Medulla oblongata (tissue), 1 donor: ENCODE results near the gene TMEM87B.
A peak's percentile ranks its signal among the peaks of the same experiment; 100 is the strongest.
"Not testable (repeated sequence)": the region's sequence is repeated elsewhere in the genome, so short reads cannot be mapped to it uniquely, and the experiment has no call there.

Experiments
- DNase-seq: peaks from one replicate; pipeline ENCODE4 v3.0.0-alpha.2; 2015; ENCODE audit errors: extremely low spot score

Gene TMEM87B

DNA sequence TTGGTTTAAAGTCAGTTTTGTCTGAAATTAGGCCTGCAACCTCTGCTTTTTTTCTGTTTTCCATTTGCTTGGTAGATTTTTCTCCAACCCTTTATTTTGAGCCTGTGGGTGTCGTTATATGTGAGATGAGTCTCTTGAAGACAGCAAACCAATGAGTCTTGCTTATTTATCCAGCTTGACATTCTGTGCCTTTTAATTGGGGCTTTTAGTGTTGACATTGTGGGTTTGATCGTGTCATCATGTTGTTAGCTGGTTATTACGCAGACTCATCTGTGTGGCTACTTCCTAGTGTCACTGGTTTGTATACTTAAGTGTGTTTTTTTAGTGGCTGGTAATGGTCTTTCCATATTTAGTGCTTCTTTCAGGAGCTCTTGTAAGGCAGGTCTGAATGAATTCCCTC, 18.8 kb downstream of the TMEM87B start:
- no peak for DNase-seq

DNA sequence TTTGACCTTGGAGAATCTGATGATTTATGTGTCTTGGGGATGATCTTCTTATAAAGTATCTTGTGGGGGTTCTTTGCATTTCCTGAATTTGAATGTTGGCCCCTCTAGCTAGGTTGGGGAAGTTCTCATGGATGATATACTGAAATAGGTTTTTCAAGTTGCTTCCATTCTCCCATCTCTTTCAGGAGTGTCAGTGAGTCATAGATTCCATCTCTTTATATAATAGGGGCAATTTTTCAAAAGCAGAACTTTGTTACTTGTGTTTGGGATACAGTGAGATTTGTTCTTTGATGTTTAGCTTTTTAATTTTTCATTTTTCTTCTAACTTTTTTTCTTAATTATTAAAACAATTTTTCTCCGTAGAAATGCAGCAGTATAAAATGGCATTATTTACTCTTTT, 19.4 kb downstream of the TMEM87B start:
- no peak for DNase-seq

DNA sequence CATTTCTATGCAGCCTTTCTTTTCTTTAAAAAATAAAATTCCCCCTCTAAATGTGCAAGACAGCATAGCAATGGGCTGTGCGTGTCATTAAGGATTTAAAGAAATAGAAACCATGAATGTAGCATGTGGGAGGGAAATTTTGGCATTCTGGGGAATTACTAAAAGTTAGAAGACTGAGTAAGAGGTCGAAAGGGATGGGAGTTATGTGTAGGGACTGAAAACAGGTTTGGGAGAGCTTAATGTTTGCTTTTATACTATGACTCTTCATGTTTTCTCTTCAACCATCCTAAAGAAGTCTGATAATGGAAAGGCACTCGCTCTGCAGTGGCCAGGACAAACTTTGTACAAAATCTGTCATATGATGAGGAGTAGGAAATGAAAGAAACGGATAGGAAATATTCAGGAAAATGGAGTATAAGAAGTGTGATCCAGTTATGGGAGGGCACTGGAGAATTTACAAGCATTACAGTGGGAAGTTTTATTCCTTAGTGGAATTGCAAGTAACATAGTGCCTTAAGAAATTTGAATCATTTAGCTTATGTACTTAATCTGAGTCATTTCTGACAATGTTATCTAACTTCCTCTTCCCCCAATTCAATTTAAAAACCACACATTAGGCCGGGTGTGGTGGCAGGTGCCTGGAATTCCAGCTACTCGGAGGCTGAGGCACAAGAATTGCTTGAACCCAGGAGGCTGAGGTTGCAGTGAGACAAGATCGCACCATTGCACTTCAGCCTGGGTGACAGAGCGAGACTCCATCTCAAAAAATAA, 20.6 kb downstream of the TMEM87B start:
- no peak for DNase-seq

DNA sequence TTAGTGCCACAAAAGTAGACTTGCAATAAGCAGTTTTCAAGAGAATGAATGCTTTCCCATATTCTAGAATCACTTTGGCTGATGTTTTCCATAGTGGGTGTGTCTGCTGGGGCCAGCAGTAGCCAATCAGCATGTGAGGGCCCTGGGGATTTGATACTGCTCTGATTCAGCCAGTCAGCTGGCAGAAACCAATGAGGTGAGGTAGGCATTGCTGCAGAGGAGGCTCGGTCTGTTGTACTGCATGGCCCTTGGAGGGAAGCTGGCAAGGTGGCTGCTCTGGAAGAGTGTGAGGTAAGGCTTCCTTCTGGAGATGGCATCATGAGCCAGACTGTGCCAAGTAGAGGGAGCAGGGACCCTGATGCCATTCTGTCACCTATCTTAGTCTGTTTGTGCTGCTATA, 22.7 kb downstream of the TMEM87B start:
- DNase-seq, result no peak

DNA sequence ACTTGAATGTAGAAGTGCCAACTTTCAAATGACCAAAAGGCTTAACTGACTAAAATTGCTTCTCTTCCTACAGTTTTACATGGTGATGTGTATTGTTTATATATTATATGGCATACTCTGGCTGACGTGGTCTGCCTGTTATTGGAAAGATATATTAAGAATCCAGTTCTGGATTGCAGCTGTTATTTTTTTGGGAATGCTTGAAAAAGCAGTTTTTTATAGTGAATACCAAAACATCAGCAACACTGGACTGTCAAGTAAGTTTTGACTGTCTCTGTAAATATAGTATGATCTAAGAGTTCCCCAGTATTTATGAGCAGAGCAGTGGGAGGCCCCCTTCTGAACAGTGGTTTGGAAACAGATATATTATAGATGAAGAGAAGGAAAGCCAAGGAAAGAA, 26.2 kb downstream of the TMEM87B start:
- no peak for DNase-seq

DNA sequence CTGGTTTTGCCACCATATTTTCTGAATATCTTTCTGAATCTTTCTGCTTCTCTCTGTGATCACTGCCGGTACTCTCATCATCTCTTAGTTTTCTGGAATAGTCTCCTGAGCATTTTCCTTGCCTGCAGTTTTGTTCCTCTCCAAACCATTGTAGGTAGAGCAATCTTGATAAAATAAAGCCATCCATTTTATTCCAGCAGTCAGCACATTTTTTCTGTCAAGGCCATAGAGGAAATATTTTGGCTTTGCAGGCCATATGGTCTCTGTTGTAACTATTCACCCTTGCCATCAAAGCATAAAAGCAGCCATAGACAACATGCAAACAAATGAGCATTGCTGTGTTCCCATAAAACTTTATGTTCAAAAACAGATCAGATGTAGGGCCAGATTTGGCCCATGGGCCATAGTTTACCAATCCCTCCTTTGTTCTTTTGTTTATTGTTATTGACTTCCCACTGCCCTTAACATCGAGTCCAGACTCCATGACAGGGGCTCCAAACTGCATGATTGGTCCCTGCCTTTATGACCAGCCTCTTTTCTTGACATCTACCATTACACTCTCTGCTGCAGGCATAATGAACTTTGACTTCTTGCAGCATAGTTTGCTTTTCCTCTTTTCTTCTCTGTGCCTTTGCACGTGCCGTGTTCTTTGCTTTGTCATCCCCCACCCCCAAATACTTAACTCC, 29.8 kb downstream of the TMEM87B start:
- DNase-seq, result no peak

DNA sequence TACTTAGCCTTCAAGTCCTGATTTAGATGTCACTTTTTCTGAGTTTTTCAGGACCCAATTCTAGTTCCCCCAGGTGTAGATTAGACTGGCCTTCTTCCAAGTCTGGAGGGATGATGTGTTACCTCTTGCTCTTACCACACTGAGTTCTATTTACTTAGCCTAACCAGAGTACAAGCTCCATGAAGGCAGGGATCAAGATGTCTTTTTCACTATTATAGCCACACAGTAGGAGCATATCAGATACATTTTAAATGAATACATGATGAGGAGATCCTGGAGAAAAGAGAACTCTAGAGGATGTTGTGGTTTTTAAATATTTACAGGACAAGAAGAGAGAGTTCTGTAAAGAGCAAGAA, 30.3 kb downstream of the TMEM87B start:
- DNase-seq, result no peak

DNA sequence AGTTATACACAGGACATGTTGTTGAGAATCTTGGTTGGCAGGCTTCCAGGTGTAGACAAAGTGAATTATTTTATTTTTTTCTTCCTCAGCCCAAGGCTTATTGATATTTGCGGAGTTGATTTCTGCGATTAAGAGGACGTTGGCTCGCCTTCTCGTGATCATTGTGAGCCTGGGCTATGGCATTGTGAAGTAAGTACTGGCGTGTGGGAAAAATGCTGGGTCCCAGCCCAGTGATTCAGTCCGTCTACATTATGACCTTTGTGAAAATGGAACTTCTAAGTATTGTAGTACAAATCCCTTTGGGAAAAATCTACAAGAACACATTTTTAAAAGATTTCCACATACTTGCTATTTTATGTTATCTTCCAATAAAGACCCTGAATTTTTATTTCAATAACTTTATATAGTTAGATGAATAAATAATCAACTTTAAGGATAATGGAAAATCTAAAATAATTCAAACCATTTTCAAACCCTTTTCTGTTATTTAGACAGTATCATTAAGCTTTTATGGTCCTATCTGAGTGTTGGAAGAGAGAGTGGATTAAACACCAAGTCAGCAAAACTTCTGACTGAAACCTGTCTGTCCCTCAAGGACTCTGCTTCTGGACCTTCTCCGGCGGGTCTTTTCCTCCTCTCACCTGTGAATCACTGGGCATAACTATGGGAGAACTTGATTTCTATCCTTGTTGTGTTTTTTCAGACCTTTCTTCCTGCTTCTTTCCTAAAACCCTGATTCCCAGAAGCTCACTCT, 31.0 kb downstream of the TMEM87B start:
- no peak for DNase-seq

DNA sequence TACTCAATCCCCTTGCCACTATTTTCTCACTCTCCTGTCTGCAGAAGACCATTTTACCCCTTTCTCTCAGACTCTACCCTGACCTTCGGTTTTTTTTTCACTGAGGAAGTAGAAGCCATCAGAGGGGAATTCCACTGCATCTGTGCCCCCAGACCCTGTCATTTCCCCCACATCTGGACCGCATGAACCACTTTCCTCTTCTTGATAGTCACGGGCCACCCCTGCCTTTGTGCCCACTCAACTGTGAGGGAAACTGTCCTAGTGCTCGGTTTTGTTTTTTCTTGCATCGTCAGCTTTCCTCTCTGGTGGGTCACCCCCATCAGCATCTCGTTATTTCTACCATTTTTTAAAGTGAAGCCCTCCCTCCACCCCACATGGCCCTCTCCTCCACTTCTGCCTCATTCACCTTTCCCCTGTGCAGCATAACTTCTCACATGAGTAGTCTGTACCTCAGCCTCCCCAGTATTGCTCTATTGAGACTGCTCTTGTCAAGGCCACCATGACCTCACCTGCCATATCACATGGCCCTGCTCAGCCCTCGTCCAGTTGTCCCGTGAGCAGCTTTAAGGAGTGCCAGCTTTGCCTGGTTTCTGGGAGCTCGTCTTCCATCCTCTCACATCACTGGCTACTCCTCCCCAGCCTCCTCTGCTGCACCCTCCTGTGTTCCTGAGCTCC, 32.4 kb downstream of the TMEM87B start:
- no peak for DNase-seq

DNA sequence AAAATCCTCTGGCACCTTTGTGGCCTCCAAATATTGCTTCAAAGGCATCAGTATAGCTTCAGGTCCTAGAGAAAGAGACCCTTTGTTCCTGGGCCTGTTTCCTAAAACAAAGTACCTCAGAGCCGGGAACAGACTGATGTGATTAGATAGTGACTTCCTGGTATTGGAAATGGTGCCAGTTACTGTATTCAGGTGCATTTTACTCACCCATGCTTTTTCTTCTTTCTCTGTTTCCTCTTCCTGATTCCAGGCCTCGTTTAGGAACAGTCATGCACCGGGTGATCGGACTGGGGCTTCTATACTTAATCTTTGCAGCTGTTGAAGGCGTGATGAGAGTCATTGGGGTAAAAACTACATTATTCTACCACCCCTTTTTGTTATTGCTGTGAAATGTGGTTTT, 34.3 kb downstream of the TMEM87B start:
- DNase-seq, result no peak

DNA sequence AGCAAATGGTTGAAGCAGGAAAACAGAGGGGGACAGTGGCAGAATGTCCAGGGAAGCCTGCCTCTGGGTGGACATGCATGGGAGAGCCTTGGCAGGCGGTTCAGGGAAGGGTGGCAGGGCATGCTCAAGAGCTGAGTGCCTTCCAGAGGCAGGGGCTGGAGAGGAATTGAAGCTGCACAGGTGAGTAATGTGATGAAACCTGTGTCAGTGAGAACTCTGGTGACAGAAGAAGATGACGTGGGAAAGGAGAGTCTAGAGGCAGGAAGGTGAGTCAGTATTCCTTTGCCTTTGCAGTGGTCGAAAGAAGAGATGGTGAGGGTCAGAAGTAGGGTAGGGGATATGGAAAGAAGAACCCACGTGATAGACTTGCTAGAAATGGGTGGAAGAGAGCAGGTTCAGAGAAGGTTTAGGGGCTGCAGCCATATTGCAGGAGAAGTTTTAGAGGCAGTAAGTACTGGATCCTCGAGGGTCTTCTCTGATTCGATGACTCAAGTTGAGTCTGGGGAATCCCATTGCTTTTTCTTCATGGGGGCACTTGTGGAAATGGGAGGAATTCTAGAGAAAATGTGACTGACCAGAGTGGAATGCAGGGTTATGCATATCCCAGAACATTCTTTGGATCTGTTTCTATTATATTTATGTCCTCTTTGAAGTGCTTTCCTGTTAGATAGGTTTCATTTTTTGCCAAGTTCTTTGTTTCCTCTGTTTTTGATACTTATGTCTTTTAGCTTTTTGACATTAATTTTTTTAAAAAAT, 37.4 kb downstream of the TMEM87B start:
- no peak for DNase-seq

DNA sequence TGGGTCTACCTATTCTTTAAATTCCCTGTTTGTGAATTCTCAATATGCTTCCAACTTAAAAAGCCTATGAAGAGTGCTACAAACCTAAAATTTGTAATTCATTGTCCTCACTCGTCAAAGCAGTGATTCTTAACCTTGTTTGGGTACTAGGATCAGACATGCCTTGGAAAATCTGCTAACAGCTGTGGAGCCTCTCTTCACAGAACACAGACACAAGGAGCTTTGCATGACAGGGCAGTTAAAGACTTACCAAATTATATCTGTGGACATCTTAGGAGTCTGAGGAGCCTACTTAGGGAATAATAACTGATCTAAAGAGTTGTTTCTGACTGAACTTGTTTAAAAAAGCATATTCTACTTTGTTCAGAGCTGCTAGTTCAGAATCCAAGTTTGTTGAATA, 38.1 kb downstream of the TMEM87B start:
- DNase-seq, result no peak

DNA sequence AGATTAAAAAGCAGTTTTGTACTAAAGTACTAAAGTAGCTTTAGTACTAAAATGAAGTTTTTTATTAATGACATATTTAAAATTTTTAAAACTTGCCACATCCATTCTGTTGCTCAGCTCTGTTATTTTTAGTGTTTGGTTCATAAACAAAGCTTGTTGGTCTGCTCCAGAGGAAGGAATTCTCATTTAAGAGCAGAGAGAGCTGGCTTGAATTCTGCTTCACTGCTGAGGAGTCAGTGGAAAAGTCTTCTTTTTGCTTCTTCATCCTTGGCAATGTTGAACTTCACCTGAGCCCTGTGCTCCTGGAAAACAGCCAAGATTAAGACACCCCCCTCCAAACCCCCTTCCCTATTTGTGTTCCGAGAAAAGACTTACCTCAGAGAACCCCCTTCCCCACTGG, 40.6 kb downstream of the TMEM87B start:
- no peak for DNase-seq

DNA sequence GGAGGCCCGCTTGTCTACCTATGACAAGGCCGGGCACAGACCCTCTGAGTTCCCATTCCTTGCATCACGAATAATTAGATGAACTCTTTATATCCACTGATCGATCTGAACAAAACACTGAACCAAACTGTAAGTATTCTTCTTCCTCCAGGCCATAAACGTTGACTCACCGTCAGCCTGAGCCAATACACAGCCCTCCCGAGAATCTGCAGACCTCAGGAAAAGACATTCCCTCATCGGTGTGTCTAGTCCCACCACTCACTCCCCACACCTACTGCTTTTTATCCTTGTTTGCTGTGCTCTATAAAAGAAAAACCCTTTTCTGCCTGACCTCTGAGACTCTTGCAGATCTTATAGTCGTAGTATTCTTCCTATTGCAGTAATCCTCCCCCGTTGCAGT, 41.0 kb downstream of the TMEM87B start:
- no peak for DNase-seq

DNA sequence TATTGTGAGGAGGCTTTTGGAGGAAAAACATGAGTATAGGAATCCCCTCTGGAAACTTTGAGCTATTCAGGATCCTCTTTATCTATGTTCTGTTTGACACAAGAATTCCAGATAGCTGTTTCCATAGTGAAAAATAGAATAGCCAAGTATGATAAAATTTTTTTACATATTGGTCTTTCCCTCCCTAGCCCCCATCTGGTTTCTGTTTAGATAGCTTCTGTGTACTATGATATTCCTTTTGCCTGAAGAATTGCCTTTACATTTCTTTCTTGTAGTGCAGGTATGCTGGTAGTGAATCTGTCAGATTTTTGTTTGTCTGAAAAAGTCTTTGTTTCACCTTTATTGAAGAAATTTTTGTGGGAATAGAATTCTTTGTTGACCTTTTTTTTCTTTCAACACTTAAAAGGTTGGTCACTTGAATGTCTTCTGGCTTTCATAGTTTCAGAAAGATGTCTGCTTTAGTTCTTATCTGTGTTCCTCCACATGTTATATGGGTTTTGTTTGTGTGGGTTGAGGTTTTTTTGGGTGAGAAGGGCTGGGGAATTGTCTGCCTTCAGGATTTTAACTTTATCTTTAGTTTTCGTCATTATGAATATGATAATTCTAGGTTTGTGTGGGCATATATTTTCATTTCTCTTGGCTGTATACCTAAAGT, 53.2 kb downstream of the TMEM87B start:
- DNase-seq, result no peak

DNA sequence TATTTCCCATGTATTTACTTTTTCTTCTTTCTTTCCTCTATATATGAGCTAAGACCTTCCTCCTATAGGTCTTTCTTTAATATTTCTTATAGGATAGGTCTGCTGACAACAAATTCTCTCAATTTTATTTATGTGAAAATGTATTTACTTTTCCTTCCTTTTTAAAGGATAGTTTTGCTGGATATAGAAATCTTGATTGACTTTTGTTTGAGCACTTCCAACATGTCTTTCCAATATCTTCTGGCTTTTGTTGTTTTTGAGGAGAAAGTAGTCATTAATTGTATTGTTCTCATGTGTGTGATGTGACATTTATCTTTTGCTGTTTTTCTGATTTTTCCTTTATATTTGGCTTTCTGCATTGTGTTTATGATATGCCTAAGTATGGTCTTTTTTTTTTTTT, 54.2 kb downstream of the TMEM87B start:
- no peak for DNase-seq

DNA sequence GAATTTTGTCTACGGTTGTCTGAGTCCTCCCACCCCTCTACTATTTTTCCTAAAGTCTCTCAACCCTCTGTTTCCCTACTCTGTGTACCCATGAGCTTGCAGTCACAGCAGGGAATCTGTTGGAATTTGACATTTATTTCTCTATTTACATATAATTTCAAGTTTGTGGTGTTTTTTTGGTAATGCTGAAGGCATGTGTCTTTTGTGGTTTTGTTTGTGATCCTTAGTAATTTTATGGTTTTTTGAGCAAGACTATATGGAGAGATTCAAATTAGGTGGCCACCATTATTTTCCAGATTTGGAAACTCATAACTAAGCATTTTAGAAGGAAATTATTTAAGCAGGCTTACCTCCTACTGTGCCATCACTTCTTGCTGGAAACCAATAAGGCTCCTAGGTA, 55.9 kb downstream of the TMEM87B start:
- no peak for DNase-seq

DNA sequence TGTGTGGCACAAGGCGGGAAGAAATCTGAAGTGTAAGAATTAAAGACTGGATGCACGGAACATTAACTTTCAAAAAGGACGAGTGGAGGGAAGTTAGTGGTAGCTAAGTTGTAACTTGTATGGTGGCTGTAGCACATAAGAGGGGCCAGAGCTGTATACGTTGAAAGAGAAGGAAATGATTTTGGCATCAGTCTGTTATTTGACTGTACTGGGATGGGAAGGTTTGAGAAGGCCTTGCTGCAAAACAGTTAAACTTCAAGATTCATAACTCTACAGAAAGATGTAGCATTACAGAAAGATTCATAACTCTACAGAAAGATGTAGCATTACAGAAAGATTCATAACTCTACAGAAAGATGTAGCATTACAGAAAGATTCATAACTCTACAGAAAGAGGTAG, 58.3 kb downstream of the TMEM87B start:
- DNase-seq, result not testable (repeated sequence)

DNA sequence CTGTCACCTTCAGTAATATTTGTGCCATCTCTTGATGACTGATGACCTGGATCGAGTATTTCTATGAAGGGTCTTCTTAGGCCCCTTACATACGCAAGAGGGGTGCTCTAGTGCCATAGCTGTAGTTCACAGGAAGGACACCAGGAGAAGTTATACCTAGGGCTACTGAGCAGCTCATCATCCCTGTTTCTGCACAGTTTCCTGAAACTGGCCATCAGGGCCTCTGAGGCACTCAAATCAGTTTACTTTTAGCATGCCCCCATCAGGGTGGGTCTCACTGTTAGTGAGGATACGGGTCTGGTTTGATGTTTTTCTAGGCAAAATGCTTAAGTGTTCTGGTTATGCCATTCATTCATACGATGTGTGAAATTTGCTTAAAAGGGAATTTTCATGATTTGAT, 63.1 kb downstream of the TMEM87B start:
- DNase-seq, result no peak

DNA sequence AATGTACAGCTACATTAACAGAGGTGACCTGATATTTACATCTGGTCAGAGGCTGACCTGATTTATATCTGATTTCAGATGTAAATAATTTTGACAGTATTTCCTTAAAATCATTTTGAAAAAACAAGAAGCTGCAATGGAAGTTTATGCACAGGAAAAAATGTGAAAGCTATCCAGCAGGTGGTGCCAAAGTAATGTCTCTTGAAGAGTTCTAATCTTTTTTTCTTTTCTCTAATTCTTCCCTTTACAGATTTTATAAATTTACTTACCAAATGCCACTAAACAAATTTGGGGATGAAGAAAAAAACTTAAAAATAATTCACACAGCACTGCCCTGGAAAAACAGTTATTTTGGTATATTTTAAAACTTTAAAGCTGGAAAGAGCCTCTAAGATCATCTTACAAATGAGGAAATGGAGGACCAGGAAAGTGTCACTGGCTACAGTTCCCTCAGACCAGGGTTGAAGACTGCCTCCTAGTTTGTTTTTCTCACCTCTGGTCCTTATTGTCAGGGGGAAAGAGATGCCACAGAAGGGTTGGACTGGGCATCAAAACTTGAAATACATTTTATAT, 66.7 kb downstream of the TMEM87B start:
- DNase-seq, result peak; percentile 74

DNA sequence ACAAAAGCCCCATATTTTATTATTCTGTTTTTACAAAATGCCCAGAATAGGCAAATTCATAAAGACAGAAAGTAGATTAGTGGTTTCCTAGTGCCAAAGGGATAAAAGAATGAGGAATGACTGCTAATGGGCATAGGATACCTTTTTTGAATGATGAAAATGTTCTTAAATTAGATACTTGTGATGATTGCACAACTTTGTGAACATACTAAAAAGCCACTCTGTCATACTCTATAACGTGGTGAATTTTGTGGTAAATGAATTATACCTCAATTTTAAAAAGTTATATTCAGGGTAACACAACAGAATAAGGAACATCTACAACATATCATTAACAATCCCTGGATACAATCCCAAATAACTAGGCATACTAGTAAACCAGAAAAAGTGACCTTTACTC, 74.0 kb downstream of the TMEM87B start:
- no peak for DNase-seq
